GM12864 (cell line): ENCODE results near the gene EVI5L.
A peak's percentile ranks its signal among the peaks of the same experiment; 100 is the strongest.

Source experiments
- DNase-seq: peaks from one replicate; pipeline ENCODE4 v3.0.0-alpha.2; 2011; ENCODE audit warnings: low read depth
- H3K4me3 ChIP-seq: 2 replicates; pipeline ENCODE4 v1.5.1; 2011; ENCODE audit warnings: mild to moderate bottlenecking, low read depth, low read length, control low read depth
- CTCF ChIP-seq: IDR thresholded peaks from 2 replicates; pipeline ENCODE4 v1.5.1; 2011; ENCODE audit warnings: low read depth, mild to moderate bottlenecking, moderate library complexity, low read length, control low read depth, inconsistent platforms; ENCODE audit errors: missing control alignments

EVI5L gene

DNA sequence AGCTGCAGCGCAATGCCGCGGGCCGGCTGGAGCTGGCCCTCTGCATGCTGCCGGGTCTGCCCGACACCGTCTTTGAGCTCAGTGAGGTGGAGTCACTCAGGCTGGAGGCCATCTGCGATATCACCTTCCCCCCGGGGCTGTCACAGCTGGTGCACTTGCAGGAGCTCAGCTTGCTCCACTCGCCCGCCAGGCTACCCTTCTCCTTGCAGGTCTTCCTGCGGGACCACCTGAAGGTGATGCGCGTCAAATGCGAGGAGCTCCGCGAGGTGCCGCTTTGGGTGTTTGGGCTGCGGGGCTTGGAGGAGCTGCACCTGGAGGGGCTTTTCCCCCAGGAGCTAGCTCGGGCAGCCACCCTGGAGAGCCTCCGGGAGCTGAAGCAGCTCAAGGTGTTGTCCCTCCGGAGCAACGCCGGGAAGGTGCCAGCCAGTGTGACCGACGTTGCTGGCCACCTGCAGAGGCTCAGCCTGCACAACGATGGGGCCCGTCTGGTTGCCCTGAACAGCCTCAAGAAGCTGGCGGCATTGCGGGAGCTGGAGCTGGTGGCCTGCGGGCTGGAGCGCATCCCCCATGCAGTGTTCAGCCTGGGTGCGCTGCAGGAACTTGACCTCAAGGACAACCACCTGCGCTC, 69.8 kb downstream of the EVI5L start:
- DNase-seq = no peak
- H3K4me3 ChIP-seq = no peak overlapping the region
- TF ChIP-seq CTCF = no peak

- no peak overlapping the region for H3K4me3 ChIP-seq
- no peak for DNase-seq
- TF ChIP-seq CTCF = no peak
Measured at GRCh38 chr19:7900401-7900870, 70.4 kb downstream of the EVI5L start.

GRCh38 chr19:7900931-7901330, 70.9 kb downstream of the EVI5L start:
- DNase-seq = no peak
- TF ChIP-seq CTCF = no peak
- no peak overlapping the region for H3K4me3 ChIP-seq

- H3K4me3 ChIP-seq = no peak overlapping the region
- DNase-seq = no peak
Measured at GRCh38 chr19:7901337-7901736, 71.3 kb downstream of the EVI5L start.

GRCh38 chr19:7902796-7903243, 72.8 kb downstream of the EVI5L start:
- H3K4me3 ChIP-seq = peak overlapping the region; percentile 88
- no peak for DNase-seq
- TF ChIP-seq CTCF = no peak

More at GRCh38 chr19:7901337-7901736, 71.3 kb downstream of the EVI5L start:
- no peak for TF ChIP-seq CTCF

- TF ChIP-seq CTCF = peak; percentile 55
- peak; percentile 96 for DNase-seq
Measured at GRCh38 chr19:7903244-7904073, 73.4 kb downstream of the EVI5L start, which contains the start of gene MAP2K7. MAP2K7 (plus strand) TSS chr19:7903877; CDS start chr19:7903945, 68 bp downstream.

More at GRCh38 chr19:7903244-7904073, 73.4 kb downstream of the EVI5L start, which contains the start of gene MAP2K7:
- H3K4me3 ChIP-seq = peak within 1 kb of the TSS; percentile 98
